ENCODE measurements around the gene CLINT1.

GRCh38 chr5:157808043-157808442 lies 50.9 kb downstream of the CLINT1 start:
- TF ChIP-seq, protein P1, sequence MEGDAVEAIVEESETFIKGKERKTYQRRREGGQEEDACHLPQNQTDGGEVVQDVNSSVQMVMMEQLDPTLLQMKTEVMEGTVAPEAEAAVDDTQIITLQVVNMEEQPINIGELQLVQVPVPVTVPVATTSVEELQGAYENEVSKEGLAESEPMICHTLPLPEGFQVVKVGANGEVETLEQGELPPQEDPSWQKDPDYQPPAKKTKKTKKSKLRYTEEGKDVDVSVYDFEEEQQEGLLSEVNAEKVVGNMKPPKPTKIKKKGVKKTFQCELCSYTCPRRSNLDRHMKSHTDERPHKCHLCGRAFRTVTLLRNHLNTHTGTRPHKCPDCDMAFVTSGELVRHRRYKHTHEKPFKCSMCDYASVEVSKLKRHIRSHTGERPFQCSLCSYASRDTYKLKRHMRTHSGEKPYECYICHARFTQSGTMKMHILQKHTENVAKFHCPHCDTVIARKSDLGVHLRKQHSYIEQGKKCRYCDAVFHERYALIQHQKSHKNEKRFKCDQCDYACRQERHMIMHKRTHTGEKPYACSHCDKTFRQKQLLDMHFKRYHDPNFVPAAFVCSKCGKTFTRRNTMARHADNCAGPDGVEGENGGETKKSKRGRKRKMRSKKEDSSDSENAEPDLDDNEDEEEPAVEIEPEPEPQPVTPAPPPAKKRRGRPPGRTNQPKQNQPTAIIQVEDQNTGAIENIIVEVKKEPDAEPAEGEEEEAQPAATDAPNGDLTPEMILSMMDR (IDR thresholded peaks at IDR 0.05): no peak
- no peak for TF ChIP-seq POLR2A (IDR thresholded peaks at IDR 0.05)
